ENCODE results near the gene FBXW12. TPM values are rescaled to one million over a fixed set of nuclear protein-coding genes. Genes with fewer than 3 reads are reported as not detected.

The FBXW12 gene
- total RNA-seq, 1 donor from 2014 or later = not detected

- TF ChIP-seq CTCF (IDR thresholded peaks at IDR 0.05) = no peak
- peaks cover 16% of the 10 kb centered on the region for H3K9me3 Mint-ChIP-seq (ENCODE audit: low read depth)
- DNase-seq (ENCODE audit: low spot score) = no peak
- no peak overlapping the region for H3K27ac Mint-ChIP-seq (ENCODE audit: unreplicated experiment)
- peaks cover 9% of the 10 kb centered on the region for H3K36me3 Mint-ChIP-seq (ENCODE audit: low read depth)
- no peaks in the 10 kb centered on the region for H3K4me1 Mint-ChIP-seq (ENCODE audit: low read depth)
- H3K27me3 Mint-ChIP-seq (ENCODE audit: low read depth) = peaks cover 10% of the 10 kb centered on the region
- H3K4me3 Mint-ChIP-seq (ENCODE audit: unreplicated experiment) = no peak overlapping the region
Measured at GRCh38 chr3:48367201-48367600, 4.8 kb upstream of the FBXW12 start.

DNA sequence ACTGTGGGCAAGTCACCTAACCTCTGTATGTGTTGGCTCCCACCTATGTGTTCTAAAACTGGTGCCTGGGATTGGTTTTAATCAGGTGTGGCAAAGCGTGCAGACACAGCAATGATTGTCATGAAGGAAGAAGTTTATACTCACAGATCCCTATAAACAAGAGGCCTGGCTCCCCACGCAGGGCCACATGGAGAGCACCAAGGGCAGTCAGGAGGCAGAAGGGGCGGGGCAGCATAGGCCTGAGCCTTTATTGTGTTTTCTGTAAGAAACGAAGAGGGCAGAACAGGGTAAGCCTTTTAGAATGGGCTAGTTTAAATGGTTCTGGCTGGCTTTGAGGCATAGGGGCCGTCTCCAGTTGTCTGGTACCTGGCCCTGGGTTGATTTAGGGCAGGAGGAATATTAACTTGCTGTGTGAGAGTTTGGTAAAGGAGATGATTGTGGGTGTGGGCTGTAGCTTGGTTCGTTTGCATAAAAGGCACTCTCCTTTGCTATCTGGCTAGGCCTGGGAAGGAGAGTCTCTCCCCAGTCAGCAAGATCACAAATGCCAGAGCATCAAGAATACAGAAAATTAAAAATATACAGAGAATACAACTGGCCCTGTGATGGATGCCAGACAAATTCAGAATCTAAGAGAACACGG is 2.2 kb upstream of the FBXW12 start:
- H3K27ac Mint-ChIP-seq (ENCODE audit: unreplicated experiment) = no peak overlapping the region
- peaks cover 2% of the 10 kb centered on the region for H3K9me3 Mint-ChIP-seq (ENCODE audit: low read depth)
- no peak for TF ChIP-seq CTCF (IDR thresholded peaks at IDR 0.05)
- H3K4me3 Mint-ChIP-seq (ENCODE audit: unreplicated experiment) = no peak overlapping the region
- no peak for DNase-seq (ENCODE audit: low spot score)
- peaks cover 7% of the 10 kb centered on the region for H3K27me3 Mint-ChIP-seq (ENCODE audit: low read depth)
- H3K4me1 Mint-ChIP-seq (ENCODE audit: low read depth) = no peaks in the 10 kb centered on the region
- H3K36me3 Mint-ChIP-seq (ENCODE audit: low read depth) = peaks cover 1% of the 10 kb centered on the region

DNA sequence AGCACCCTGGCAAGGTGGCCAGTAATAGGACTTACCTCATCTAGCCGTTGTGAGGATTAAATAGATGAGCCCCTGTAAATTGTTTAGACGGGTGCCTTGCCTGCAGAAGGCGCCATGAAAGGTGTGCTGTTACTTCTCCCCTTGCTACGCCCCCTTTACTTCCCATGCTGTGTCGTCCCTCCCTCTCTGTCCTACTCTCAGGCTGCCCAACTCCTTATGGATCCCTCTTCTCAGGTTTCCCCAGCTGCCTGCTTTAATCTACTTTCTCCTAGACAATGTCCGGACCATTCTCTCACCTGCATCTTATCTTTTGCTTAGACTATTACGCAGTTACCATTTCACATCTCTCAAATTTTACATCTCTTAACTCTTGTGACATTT is 1.7 kb upstream of the FBXW12 start:
- DNase-seq (ENCODE audit: low spot score) = no peak
- H3K27ac Mint-ChIP-seq (ENCODE audit: unreplicated experiment) = no peak overlapping the region
- TF ChIP-seq CTCF (IDR thresholded peaks at IDR 0.05) = no peak
- H3K4me3 Mint-ChIP-seq (ENCODE audit: unreplicated experiment) = no peak overlapping the region
- no peaks in the 10 kb centered on the region for H3K4me1 Mint-ChIP-seq (ENCODE audit: low read depth)
- peaks cover 6% of the 10 kb centered on the region for H3K27me3 Mint-ChIP-seq (ENCODE audit: low read depth)
- no peaks in the 10 kb centered on the region for H3K36me3 Mint-ChIP-seq (ENCODE audit: low read depth)
- H3K9me3 Mint-ChIP-seq (ENCODE audit: low read depth) = no peaks in the 10 kb centered on the region

- Mint-ChIP-seq H3K4me1 (ENCODE audit: low read depth) (no peaks in the 10 kb centered on the region), H3K9me3 (ENCODE audit: low read depth) (no peaks in the 10 kb centered on the region), H3K27ac (ENCODE audit: unreplicated experiment) (no peak overlapping the region), H3K36me3 (ENCODE audit: low read depth) (no peaks in the 10 kb centered on the region), H3K4me3 (ENCODE audit: unreplicated experiment) (no peak overlapping the region), H3K27me3 (ENCODE audit: low read depth) (peaks cover 6% of the 10 kb centered on the region)
- TF ChIP-seq CTCF (IDR thresholded peaks at IDR 0.05) = no peak
- no peak for DNase-seq (ENCODE audit: low spot score)
Measured at GRCh38 chr3:48372377-48372770, 355 bp downstream of the FBXW12 start.

GRCh38 chr3:48372862-48373435 is 930 bp downstream of the FBXW12 start:
- Mint-ChIP-seq H3K36me3 (ENCODE audit: low read depth) (no peaks in the 10 kb centered on the region), H3K9me3 (ENCODE audit: low read depth) (no peaks in the 10 kb centered on the region), H3K27me3 (ENCODE audit: low read depth) (peaks cover 9% of the 10 kb centered on the region), H3K4me1 (ENCODE audit: low read depth) (no peaks in the 10 kb centered on the region), H3K27ac (ENCODE audit: unreplicated experiment) (no peak overlapping the region), H3K4me3 (ENCODE audit: unreplicated experiment) (no peak overlapping the region)
- TF ChIP-seq CTCF (IDR thresholded peaks at IDR 0.05) = no peak
- DNase-seq (ENCODE audit: low spot score) = no peak

Measured in chondrocyte (in vitro differentiated cells).